NAMALWA (cell line): Measurements from ENCODE around the gene DHRS3.
A peak's percentile ranks its signal among the peaks of the same experiment; 100 is the strongest.
"Not testable (repeated sequence)": the region's sequence is repeated elsewhere in the genome, so short reads cannot be mapped to it uniquely, and the experiment has no call there.

Experiments
- DNase-seq: peaks from one replicate; pipeline ENCODE4 v3.0.0-alpha.2; 2015; ENCODE audit warnings: low spot score

Gene DHRS3

GRCh38 chr1:12574757-12575139, 43.3 kb downstream of the DHRS3 start:
- no peak for DNase-seq

- DNase-seq = no peak
These were observed 44.8 kb downstream of the DHRS3 start for GRCh38 chr1:12573015-12573825.

- no peak for DNase-seq
These were observed 45.5 kb downstream of the DHRS3 start for GRCh38 chr1:12572522-12572921.

- DNase-seq = no peak
These were observed 47.7 kb downstream of the DHRS3 start for GRCh38 chr1:12570291-12570690.

- no peak for DNase-seq
These were observed 49.8 kb downstream of the DHRS3 start for GRCh38 chr1:12568009-12568767.

- DNase-seq = no peak
These were observed 50.7 kb downstream of the DHRS3 start for GRCh38 chr1:12567288-12567819.

- DNase-seq = no peak
These were observed 51.3 kb downstream of the DHRS3 start for GRCh38 chr1:12566484-12567287.

- DNase-seq = no peak
These were observed 52.1 kb downstream of the DHRS3 start for GRCh38 chr1:12565966-12566352.

- DNase-seq = no peak
These were observed 52.7 kb downstream of the DHRS3 start for GRCh38 chr1:12565094-12565965.

GRCh38 chr1:12564251-12564650, 53.8 kb downstream of the DHRS3 start:
- not testable (repeated sequence) for DNase-seq

- no peak for DNase-seq
These were observed 54.9 kb downstream of the DHRS3 start for GRCh38 chr1:12562955-12563576.

- no peak for DNase-seq
These were observed 56.9 kb downstream of the DHRS3 start for GRCh38 chr1:12561121-12561520.

- no peak for DNase-seq
These were observed 60.8 kb downstream of the DHRS3 start for GRCh38 chr1:12556957-12557935.

- DNase-seq = no peak
These were observed 61.6 kb downstream of the DHRS3 start for GRCh38 chr1:12556368-12556930.

GRCh38 chr1:12555411-12556367, 62.3 kb downstream of the DHRS3 start:
- DNase-seq = no peak

- DNase-seq = no peak
These were observed 63.3 kb downstream of the DHRS3 start for GRCh38 chr1:12554521-12555305.

GRCh38 chr1:12553963-12554362, 64.0 kb downstream of the DHRS3 start:
- peak; percentile 61 for DNase-seq
